GM21786 (cell line): Measurements from ENCODE around the gene MYO18A.
"Not testable (repeated sequence)": the region's sequence is repeated elsewhere in the genome, so short reads cannot be mapped to it uniquely, and the experiment has no call there.

Experiments used
- ATAC-seq: cut with Tn5 transposase; IDR thresholded peaks from one replicate; pipeline ENCODE4 v1.9.1; 2021; ENCODE audit not compliant: unreplicated experiment

The MYO18A gene

DNA sequence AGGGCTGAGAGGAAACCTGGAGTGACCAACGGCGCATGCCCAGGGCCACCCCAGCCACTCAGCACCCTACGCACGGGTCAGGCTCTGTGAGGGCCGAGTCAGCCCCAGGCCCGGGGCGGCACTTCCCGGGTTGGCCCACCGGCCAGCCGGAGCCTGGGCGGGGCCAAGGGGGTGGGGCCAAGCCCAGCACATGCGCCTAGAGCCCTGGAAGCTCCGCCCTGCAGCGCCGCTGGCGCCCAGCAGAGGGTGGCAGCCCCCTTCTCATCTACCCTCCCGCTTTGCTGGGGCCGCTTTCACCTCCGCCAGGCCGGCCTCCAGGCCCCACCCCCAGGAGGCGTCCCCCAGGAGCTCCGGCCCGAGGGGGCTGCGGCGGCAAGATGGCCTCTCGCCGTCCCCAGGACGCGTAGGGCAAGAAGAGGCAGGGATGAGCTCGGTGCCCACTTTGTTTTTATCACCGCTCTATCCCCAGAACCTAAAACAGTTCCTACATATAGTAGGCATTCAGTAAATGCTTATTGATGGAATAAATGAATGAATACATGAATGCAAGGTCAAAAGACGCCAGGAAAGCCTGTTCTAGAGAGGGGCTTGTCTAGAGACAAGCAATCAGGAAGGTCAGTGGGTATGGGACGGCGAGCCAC is 31.3 kb downstream of the MYO18A start:
- ATAC-seq, result peak; percentile 69

DNA sequence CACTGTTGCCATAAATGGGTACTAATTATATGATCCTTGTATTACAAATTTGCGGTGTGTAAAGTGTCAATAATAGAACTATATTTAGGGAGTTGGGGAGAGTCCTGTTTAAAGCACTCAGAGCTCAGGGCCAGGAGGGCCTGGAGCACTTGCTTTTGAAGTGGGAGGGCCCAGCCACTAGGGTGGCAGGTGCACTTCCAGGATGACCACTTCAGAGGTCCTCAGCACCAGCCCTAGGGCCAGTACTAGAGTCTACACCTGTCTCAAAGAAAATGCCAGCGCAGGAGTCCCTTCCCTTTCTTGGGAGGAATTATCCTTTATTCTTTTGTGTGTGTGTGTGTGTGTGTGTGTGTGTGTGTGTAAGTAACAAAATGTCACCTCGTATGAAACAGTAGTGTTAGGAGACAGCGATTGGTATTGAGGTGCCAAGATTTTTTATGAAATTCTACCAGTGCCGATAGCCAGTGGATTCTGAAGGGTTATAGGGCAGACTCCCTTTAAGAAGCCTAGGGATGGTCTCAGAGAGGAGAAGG is 31.9 kb downstream of the MYO18A start:
- ATAC-seq, result no peak

DNA sequence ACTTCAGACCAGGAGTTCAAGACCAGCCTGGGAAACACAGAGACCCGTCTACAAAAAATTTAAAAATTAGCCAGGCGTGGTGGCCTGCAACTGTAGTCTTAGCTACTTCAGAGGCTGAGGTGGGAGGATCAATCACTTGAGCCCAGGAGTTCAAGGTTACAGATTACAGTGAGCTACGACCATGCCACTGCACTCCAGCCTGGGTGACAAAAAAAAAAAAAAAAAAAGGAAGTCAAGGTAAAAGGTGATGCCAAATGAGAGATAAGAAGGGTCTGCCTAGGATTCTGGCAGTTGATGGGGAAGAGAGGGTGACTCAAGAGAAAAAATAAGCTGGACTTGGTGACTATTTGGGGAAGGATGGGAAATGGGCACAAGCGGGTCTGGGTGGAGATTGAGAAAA is 32.5 kb downstream of the MYO18A start:
- ATAC-seq, result no peak

DNA sequence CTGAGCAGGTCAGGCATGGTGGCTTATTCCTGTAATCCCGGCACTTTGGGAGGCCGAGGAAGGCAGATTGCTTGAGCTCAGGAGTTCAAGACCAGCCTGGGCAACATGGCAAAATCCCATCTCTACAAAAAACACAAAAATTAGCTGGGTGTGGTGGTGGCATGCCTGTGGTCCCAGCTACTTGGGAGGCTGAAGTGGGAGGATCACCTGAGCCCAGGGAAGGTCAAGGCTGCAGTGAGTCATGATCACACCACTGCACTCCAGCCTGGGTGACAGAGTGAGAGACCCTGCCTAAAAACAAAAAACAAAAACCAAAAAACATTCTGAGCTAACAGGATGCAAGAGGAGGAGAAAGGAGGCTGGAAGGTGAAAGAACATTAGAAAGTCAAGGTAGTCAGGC is 33.0 kb downstream of the MYO18A start:
- ATAC-seq, result not testable (repeated sequence)

DNA sequence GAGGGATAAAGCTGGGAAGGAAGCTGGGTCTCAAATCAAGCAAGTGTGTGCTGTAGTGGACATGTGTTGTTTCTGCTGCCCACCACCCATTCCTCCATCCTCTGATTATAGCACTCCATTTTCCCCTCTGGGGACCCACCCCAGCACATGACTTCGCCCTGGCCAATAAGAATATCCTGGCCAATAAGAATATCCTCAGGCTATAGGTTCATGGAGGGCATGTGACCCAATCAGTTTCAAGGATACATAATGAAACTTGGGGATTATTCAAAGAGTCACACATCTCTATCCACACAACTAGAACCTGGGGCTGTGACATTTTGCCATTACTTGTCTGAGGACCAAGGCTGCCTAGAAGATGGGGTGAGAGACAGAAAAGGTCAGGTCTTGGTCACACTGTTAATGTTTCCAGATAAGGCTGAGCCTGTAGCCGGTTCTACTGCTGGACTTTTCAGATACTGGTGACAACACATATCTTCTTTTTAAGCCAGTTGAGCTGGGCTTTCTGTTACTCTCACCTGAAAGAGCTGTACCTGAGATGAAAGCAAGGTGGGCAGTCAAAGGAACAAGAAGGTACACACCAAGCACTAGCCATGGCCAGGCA is 33.7 kb downstream of the MYO18A start:
- no peak for ATAC-seq

DNA sequence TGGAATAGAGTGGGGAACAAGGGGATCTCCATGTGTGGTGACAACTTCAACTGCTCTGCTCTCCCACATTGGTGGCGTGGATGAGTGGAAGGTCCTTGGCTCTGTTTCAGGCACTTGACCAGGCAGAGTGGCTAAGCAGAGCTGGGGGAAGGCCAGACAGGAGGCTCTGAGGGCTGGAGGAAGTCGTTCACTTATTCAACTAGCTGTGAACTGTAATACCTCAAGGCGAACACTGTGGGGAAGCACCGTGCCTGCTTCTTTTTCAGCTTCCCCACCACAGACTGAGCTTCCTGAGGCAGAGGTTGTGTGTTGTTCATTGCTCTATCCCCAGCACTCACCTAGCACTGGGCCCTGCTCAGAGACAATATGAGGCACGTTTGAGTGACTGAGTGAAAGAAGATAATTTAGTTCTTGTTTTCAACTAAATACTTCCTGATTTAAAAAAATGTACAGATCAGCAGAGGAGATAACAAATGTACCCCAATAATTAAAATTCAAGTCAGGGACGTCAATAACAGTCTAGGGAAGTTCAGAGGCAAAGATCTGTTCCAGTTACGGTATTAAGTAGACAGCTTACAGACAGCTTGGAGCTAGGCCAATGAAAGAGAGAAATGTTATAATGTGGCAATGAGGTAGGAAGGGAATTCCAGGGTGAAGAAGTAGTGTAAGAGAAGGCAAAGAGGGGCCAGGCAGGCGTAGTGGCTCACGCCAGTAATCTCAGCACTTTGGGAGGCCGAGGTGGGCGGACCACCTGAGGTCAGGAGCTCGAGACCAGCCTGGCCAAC is 34.7 kb downstream of the MYO18A start:
- peak; percentile 37 for ATAC-seq

DNA sequence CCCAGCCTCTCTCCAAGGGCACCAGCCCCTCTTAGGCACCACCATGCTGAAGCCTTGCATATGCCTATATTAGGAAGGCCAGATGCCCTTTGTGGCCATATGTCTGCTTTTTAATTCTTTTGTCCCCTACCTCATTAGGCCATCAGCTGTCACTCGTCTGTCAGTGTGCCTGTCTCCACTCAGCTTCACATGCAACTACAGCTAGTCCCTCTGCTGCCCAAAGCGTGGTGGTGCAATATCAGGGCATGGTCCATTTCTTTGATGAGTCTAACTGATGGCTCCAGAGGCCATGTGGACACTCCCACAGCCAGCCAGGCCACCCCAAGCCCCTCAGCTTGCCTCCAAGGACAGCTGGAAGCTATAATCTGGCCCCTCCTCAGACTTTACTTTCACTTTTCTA is 36.3 kb downstream of the MYO18A start:
- no peak for ATAC-seq

DNA sequence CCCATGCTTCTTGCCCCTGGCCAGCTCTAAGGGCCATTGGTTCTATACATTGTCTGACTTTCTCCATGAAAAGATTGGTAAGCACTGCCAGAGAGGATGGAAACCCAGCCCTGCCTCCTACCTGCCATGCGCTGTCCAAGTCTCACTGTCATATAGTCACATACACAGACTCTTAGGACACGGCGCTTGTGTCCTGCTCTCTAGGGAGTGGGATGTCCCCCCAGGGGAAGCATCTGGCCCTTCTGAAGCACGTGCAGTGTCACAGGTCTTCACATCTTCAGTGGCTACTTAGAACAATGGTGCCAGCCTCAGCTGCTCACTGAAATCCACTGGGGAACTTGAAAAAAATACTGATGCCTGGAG is 38.7 kb downstream of the MYO18A start:
- no peak for ATAC-seq

DNA sequence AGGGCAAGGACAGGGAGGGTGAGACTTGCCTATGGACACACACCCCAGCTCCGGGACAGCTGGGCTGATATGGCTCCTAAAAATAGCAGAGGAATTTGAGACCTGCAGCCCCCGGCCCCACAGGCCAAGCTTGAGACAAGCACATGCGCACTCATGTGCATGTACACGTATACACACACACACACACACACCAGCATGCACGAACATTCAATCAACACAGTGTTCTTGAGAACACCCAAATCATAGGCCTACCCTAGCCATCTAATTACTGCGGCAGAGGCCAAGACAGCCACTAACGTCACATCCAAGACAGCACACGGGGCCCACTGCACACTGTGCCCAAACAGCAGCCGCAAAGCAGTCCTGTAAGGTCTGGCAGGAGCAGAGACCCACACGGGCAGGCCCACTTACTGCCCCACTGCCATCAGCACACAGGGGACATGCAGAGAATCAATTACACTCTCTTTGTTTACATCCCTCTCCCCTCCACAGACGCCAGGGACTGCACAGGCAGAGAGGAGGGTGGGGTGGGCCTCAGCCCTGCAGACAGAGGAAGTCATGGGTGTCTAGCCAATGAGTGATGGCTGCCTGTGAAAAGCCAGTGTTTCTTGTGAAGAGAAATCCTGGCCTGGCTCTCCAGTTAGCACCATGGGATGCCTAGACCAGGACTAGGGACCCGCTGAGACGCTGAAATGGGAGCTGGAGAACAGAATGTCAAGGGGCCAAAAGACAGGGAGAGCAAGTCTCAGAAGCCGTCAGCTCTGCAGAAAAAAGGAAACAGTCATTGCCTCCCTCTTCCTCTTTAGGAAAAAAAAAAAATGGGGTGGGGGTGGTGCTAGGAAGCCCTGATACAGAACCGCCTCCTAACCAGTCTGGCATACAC is 39.3 kb downstream of the MYO18A start:
- ATAC-seq, result no peak

DNA sequence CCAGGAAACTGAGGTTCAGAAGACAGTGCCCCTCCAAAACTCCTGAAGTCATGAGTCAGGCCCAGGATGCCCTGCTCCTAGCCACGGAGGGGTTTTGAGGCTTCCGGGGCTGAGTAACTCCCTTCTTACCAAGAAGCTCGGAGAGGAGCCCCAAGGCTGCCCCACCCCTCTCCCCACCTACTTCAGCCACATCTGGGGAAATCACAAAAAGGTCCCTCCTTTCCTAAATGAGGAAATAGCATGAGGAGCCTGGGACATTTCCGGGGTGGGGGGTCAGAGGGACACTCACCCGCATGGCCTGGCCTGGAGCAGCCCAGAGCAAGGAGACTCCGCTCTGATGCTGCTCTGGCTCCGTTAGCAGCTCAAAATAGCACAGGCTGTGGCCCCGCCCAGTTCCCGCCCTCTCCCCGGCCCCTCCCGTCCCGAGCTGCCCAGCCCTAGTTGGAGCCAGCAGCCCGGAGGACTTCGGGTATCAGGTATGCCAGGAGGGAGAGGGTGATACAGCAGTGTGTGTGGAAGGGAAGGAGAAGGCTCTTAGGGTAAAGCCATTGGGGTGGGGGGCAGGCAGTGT is 40.1 kb downstream of the MYO18A start:
- ATAC-seq, result peak; percentile 44

DNA sequence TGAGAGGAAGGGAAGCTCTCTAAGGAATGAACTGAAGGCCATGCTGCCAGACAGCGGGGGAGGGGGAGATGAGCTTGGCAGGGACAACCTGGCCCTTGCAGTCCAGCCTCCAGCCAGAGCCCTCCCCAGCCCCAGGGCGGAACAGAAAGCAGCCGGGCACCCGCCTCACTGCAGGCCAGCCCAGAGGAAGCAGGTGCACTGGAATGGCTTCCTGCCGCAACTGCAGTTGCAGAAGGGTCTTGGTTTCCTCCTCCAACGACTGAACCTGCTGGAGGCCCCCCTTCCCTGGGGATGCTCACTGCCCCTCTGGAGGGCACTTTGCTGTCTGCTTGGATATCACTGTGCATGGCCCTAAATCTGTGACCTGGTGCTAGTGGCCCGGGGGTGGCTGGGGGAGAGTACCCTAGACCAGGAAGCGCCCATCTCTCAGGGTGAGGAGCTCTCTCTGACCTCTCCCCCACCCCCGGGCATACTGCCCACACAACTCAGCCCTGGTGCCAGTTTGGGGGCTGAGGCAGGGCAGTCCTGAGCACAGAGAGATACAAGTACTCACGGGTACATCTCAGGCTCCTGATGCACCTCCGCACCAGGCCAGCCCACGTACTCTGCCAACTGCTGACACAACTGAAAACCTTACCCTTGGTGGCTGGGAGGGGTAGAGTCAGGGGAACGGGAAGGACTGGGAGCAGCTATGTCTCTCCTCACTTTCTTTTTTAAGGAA is 41.1 kb downstream of the MYO18A start:
- ATAC-seq, result no peak

DNA sequence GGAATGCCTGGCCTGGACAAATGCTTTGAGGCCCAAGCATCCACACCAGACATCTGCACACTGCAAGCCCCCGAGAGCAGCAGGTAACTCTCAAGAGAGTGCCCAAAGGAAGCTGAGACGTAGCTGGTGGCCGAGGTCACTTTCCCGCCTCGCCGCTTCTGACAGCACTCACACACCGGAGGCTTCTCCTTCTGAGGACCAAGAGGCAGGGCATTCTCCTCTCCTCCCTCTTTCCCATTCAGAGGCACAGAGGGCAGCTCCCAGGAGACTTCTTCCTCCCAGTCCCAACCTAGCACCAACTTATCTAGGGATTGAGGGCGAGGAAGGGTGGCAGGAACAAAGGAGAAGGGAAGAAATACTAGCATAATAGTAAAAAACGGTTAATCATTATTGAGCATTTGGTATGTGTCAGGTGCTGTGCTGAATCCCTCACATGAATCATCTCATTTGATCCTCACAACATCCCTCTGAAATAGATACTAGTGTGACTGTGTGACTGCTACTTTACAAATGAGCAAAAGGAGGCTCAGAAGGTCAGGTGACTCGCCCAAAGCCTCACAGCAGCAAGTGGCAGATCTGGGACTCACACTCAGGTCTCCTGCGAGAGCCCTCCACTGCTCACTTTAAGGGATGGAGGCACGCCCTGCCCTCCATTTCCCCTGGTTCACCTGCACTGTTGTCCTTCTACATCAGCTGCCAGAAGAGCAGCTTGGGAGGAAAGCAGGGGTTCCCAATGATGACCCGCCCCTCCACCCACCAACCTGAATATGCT is 41.8 kb downstream of the MYO18A start:
- ATAC-seq, result no peak

DNA sequence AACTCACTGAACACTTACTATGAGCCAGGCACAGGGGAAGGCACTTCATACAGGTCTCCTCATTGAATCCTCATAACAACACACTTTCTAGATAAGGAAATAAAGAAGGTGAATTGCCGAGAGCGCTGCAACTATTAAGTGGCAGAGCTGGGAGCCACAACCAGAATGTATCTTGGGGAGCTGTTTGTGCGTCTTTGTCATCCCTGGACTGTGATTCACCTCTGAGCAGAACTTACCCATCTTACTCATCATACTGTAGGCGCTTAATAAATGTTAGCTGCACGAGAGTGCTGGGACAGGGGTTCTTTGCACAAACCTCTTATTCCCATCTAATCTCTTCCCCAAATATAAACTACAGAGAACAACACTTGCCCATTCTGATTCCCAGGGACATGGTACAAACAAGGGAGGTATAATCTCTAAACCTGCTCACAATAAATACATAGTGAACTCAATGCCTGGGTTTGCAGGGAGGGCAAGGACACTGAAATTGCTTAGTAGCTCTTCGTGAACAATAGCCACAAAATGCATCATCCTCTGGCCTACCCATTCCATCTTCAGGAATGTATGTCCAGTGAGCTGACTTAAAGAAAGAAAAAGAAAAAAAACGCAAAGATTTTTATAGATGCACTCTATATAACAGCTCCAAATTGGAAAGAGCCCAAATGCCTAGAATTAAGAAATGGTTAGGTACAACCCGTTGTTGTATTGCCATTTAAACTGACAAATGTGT is 43.0 kb downstream of the MYO18A start:
- ATAC-seq, result no peak

DNA sequence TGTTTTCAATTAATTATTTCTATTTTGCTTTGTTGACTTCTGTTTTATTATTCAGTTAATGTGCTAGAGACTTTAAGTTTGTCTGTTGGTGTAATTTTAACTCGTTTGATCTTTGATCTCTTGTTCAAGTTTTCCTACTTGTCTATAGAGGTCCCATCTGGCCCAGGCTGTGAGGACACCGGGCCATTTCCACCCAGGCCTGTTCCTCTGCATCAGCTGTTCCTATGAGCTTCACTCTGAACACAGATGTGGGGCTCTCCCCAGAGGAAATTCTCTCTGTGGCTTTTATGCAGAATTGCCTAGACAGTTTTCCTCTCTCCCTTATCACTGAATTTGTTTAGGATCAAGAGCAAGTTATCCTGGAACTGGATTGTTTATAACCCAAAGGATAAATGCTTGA is 44.7 kb downstream of the MYO18A start:
- ATAC-seq, result no peak

DNA sequence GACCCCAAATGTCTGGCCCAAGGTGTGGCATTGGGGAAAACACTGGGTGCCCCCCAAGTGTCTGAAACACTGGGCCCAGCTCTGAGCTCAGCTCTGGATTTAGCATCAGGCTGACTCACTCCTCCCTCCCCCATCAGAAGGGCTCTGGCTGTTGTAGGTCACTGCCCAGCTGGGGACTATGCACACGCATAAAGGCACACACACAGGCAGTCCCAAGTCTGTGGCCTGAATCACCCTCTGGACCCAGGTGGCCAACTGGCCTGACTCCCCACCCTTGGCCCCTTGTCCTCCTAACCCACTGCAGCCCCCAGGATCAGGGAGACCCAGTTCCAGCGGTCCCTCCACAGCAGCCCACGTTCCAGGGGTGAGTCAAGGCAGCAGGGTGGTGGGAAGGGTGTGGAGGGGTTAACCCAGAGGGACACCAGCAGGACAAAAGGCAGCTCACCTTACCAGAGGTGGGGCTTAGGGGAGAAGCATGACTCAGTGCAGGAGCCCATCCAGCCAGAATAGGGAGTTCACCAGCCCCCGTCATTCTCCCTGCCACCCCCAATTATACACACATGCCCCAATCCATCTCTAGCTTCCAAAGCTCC is 47.0 kb downstream of the MYO18A start:
- no peak for ATAC-seq

DNA sequence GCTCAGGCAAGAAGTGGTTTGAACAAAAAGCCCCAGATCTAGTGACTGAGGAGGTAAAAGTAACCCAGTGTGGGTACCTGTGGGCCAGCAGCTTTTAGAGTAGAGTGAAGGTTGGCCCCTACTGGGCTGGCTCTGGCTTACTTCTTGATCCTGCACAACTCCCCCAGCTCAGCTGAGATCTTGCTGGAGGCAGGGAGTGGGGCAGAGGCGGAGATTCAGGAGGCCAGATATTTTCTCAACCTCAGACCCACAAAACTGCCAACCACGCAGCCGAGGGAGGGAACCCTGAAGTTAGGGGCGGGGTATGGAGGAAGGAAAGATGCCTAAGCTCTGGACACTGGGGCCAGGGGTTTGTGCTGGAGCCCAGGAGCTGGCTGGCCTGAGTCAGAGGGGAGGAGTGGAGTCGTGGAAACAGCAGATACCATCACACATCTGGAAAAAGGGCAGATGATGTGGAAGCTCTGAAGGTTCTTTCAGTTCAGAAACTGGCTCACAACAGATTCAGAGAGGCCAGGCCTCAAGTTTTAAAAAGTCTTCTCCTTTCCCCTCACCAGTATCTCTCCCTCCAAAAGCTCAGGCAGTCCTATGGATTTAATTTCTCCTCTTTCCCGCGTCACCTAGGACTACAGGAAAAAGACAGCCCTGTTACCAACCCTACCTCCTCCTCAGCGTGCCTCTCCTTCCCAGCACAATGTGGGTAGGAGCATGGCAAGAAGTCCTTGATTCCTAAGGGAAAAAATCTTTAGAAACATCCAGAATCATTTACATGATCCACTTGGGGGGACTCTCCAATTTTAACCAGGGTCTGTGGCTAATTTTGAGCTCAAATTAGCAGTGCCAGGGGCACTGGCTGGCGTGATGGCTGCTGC is 48.1 kb downstream of the MYO18A start:
- ATAC-seq, result no peak

DNA sequence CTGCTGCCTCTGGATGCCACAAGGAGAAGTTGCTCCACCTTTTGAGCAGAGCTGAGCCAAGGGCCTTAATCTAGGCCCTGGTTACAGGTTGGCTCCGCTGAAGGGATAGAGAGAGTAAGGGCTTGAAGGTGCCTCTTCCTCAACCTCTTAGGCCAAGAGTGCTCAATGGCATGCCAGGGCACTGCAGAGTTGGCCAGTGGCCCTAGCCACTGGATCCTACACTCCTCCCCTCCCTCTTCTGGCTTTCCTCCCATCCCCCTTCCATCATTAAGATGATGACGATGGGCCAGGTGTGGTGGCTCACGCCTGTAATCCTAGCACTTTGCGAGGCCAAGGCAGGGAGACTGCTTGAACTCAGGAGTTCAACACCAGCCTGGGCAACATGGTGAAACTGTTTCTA is 50.5 kb downstream of the MYO18A start:
- ATAC-seq, result no peak
